SK-N-MC (cell line): ENCODE results near the gene CCDC33.

Experiments used
- EZH2 ChIP-seq: fragments of 200-600 bp; sonication (generic); IDR thresholded peaks from one replicate; pipeline ENCODE4 v1.6.1; 2017; ENCODE audit warnings: antibody characterized with exemption
- POLR2AphosphoS5 ChIP-seq: IDR thresholded peaks from 2 replicates; pipeline ENCODE4 v1.6.1; 2012; ENCODE audit warnings: mild to moderate bottlenecking, low read depth, low read length, borderline replicate concordance

DNA sequence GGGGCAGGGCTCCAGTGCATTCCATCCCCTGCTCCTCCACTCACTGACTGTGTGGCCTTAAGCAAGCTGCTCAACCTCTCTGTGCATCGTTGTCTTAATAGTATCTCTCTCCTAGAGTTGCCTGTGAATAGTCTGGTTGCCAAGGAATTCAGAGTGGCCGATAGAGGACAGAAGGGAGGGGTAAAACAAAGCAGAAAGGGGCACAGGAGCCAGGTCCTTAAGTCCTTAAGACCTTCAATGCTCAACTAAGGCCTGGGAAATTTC is 145.0 kb downstream of the CCDC33 start:
- TF ChIP-seq EZH2 (no peak), POLR2AphosphoS5 (no peak)
